Activated CD4-positive, alpha-beta T cell treated with anti-CD3 and anti-CD28 coated beads for 4 hours (primary cell): ENCODE results near the gene PREPL.

Experiments
- DNase-seq, 2 donors: peaks; one replicate each; pipeline ENCODE4 v3.0.0-alpha.2; 2020

The PREPL gene

GRCh38 chr2:44291281-44292248 is 69.7 kb downstream of the PREPL start:
- no peak for DNase-seq

GRCh38 chr2:44290261-44290660 is 71.0 kb downstream of the PREPL start:
- DNase-seq = no peak

DNA sequence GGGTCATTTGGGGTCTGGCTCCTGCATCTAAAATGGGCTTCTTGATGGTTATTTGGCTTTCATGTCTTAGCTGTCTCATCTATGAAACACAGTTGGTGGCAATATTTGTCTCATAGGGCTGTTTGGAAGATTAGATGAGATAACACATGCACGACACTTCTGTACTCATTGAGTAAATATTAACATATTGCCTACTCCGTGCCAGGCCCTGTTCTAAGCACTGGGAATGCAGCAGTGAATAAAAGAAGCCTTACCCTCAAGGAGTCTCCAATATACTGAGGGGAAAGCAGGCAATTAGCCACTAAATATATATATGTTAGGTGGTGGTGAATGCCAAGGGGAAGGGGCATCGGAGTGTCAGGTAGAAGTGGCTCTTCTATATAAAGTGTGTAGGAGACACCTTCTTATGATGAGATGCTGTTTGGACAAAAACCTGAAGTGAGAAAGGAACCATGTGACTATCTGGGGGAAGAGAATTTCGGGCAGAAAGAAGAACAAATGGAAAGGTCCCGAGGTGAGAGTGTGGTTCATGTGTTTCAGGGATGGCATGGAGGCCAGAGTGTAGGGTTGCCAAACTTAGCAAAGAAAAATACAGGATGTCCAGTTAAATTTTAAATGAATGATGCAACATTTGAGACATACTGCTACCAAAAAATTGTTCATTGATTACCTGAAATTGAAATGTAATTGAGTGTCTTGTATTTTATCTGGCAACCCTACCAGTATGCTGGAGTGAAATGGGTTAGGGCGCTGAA is 74.2 kb downstream of the PREPL start:
- no peak for DNase-seq

DNA sequence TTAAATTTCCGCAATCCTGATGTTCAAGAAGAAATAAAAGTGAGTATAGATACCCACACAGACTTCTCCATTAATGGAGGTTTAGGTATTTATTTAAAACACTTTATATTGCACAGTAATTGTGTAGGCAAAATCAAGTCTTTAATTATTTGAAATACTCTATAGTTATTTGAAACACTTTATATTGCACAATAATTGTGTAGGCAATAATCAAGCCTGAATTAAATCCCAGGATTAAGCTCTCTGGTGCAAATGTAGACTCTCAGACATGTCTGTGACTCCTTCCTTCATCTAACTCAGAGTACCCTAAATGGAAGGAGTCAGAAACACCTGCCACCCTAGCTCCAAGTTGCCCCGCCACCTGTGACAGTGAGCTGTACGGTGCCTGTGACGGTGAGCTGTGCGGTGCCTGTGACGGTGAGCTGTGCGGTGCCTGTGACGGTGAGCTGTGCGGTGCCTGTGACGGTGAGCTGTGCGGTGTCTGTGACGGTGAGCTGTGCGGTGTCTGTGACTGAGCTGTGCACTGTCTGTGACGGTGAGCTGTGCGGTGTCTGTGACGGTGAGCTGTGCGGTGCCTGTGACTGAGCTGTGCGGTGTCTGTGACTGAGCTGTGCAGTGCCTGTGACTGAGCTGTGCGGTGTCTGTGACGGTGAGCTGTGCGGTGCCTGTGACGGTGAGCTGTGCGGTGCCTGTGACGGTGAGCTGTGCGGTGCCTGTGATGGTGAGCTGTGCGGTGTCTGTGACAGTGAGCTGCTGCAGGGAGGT is 75.0 kb downstream of the PREPL start:
- DNase-seq = no peak

- no peak for DNase-seq
These were observed 76.1 kb downstream of the PREPL start for GRCh38 chr2:44285174-44285573.

DNA sequence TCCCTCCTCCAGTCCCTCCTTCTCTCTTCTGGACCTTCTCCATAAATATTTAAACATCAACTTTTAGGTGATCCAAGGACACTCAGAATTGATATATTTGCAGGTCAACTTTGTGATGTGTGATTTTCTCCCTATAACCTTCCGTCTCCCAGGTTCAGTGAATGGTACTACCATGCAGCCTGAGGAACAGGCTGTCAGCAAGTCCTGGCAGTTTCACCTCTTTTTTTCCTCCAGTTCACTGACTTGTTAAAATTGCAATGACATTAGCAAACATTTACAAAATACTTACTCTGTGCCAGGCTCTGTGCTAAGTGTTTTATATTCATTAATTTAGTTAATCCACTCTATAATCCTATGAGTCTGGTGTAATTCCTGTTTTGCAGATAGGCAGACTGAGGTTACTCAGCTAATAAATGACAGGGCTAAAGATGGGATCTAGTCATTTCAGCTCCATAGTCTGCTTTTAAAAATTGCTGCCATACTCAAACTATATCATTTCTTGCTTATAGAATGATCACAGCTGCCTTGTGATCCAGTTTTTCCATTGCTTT is 78.1 kb downstream of the PREPL start:
- no peak for DNase-seq

DNA sequence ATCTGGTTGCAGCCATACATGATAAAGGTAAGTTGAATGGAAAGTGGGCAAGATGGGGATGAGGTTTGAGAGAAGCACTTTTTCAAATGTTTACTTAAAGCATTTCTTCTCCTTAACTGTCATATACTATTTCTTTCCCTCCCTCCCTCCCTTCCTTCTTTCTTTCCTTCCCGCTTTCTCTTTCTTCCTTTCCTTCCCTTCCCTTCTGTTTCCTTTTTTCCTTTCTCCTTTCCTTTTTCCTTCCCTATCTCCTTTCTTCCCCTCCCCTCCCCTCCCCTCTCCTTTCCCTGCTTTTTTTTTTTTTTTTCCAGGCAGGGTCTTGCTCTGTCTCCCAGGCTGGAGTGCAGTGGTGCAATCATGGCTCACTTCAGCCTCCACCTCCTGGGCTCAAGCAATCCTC is 80.4 kb downstream of the PREPL start:
- no peak for DNase-seq

DNA sequence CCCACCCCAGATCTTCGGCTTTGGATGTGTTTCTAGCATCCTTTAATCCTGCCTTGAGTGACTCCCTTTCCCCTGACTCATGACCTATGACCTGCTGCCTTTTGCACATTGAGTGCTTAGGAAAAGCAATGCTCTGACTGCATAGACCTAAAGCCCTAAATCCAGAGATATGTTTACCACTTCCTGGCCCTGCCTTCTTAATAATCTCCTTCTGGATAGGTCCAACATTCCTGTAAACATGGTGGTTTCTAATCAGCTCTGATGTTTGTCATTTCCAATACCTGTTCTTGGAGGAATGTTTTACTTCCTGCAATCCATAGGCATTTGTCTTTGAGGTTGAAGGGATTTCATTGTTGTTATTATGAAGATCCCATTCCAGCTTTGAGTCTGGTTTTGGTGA is 83.8 kb downstream of the PREPL start:
- no peak for DNase-seq

DNA sequence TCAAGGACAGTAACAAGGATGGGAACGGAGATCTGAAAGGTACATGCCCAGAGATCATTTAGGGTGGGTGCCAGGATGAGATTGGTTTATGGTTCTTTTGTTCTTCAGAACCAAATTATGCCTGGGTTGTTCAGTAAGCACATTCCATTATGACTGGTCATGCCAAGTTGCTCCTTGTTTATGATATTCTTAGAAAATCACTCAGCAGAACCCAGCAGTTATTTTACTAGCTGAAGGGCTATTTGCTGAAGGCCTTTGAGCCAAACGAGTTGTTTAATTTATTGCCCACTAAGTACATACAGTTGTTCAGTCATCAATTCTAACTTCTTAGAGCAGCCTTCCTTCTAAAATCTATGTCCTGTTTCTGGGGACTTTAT is 85.4 kb downstream of the PREPL start:
- no peak for DNase-seq

DNA sequence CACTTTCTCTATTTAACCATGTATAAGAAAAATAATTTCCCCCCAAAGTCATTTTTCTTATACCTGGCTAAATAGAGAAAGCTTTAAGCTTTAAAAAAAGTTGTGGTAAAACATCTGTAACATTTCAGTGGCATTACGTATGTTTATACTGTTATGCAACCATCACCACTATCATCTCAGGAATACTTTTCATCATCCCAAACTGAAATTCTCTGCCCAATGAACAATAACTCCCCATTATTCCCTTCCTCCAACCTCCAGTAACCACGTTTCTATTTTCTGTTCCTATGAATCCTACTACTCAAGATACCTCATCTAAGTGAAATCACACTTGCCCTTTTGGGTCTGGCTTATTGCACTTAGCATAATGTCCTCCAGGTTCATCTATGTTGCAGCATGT is 87.7 kb downstream of the PREPL start:
- DNase-seq = no peak

- DNase-seq = no peak
These were observed 88.2 kb downstream of the PREPL start for GRCh38 chr2:44273076-44273475.

GRCh38 chr2:44271296-44271695 is 90.0 kb downstream of the PREPL start:
- DNase-seq = no peak

DNA sequence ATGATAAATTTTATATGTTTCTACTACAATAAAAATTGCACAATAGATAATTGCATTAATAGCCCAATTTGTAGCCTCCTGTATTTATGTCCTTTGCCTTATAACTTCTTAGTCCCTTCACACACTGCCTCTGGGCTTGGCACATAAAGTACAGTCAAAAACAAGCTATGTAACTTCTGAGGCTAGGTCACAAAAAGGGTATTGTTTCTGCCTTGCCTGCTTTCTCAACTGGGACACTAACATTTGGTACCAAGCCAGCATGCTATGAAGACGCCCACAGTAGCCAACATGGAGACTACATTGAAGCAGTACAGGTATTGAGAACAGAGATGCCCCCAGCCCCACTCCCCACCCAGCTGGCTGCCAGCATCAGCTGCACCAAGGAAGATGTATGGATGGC is 91.5 kb downstream of the PREPL start:
- no peak for DNase-seq

GRCh38 chr2:44267796-44268648 is 93.3 kb downstream of the PREPL start:
- no peak for DNase-seq
